Endodermal cell (in vitro differentiated cells): Measurements from ENCODE around the gene RPTOR. TPM values are rescaled to one million over a fixed set of nuclear protein-coding genes. Genes with fewer than 3 reads are reported as not detected.

Experiments
- DNase-seq: peaks from one replicate; pipeline ENCODE4 v3.0.0-alpha.2; 2017
- H3K27ac ChIP-seq: 2 replicates; pipeline ENCODE4 v1.5.1; 2013; ENCODE audit warnings: mild to moderate bottlenecking, low read depth, low read length, moderate library complexity
- H3K27me3 ChIP-seq: 2 replicates; pipeline ENCODE4 v1.6.1; 2013; ENCODE audit warnings: mild to moderate bottlenecking, low read length, moderate library complexity; ENCODE audit not compliant: insufficient read depth, control insufficient read depth, poor library complexity, severe bottlenecking
- H3K36me3 ChIP-seq: 2 replicates; pipeline ENCODE4 v1.7.0; 2013; ENCODE audit warnings: mild to moderate bottlenecking, low read length, moderate library complexity; ENCODE audit not compliant: control insufficient read depth, insufficient read depth
- H3K4me1 ChIP-seq: one replicate; pipeline ENCODE4 v1.7.0; 2013; ENCODE audit warnings: low read length; ENCODE audit not compliant: control insufficient read depth, insufficient read depth
- H3K4me3 ChIP-seq: 2 replicates; pipeline ENCODE4 v1.5.1; 2013; ENCODE audit warnings: mild to moderate bottlenecking, low read length, moderate library complexity
- H3K9ac ChIP-seq: 2 replicates; pipeline ENCODE4 v1.6.1; 2013; ENCODE audit warnings: mild to moderate bottlenecking, low read length, moderate library complexity; ENCODE audit not compliant: poor library complexity, severe bottlenecking; ENCODE audit errors: extremely low read depth
- H3K9me3 ChIP-seq: 2 replicates; pipeline ENCODE4 v1.6.1; 2013; ENCODE audit warnings: mild to moderate bottlenecking, low read length, moderate library complexity; ENCODE audit not compliant: control insufficient read depth
- H3K27ac Mint-ChIP-seq: 2 replicates; pipeline ENCODE4 v1.8.0; 2020; ENCODE audit warnings: mixed read lengths
- H3K27me3 Mint-ChIP-seq: 2 replicates; pipeline ENCODE4 v1.8.0; 2021; ENCODE audit warnings: mild to moderate bottlenecking, mixed read lengths; ENCODE audit not compliant: insufficient read depth
- H3K36me3 Mint-ChIP-seq: 2 replicates; pipeline ENCODE4 v1.8.0; 2020; ENCODE audit warnings: low read depth, mixed read lengths
- H3K4me1 Mint-ChIP-seq: 2 replicates; pipeline ENCODE4 v1.8.0; 2020; ENCODE audit warnings: mixed read lengths
- H3K4me3 Mint-ChIP-seq: 2 replicates; pipeline ENCODE4 v1.8.0; 2020; ENCODE audit warnings: mild to moderate bottlenecking, moderate library complexity, mixed read lengths
- H3K9me3 Mint-ChIP-seq: 2 replicates; pipeline ENCODE4 v1.8.0; 2020; ENCODE audit warnings: mild to moderate bottlenecking, mixed read lengths
- CTCF ChIP-seq: fragments of 200-600 bp; sonication (generic); conservative IDR thresholded peaks from 2 replicates; pipeline ENCODE4 v1.5.0; 2021; ENCODE audit warnings: antibody characterized with exemption, mild to moderate bottlenecking
- WGBS, 2 experiments: methylation state at CpG; one replicate each; pipeline versions ENCODE4 v1.1.5 to v1.1.7; 2013; ENCODE audit warnings: missing lambda C conversion rate in 2 of 2, mixed read lengths in 1 of 2; ENCODE audit not compliant: insufficient coverage in 1 of 2, insufficient read length in 1 of 2; 5-methylcytosine and 5-hydroxymethylcytosine counted together
- total RNA-seq, 2 donors: library from RNA; stranded (reverse); fragmentation: NEBNext Ultra II Directional in 1 of 2; extraction: Animal tissue kit (Norgen Biotek cat#: 25700) in 1 of 2; gene quantifications; 2 replicates in 1 of 2; 3 replicates in 1 of 2; pipeline ENCODE4 v1.2.1, GENCODE V29; 2021

The RPTOR gene
- total RNA-seq, 2 donors from 2014 or later, result 45.1 to 53.4 TPM

GRCh38 chr17:80948976-80949450 lies 404.4 kb downstream of the RPTOR start:
- Mint-ChIP-seq H3K9me3 (peaks cover 2% of the 10 kb centered on the region), H3K27ac (no peak overlapping the region), H3K36me3 (peaks cover 40% of the 10 kb centered on the region), H3K27me3 (no peaks in the 10 kb centered on the region), H3K4me1 (no peaks in the 10 kb centered on the region), H3K4me3 (no peak overlapping the region)
- no peaks in the 10 kb centered on the region for H3K4me1 ChIP-seq
- H3K27ac ChIP-seq, result no peak overlapping the region
- 91 to 96% methylated on average over 9 to 16 of the region's 16 CpGs for WGBS, 2 experiments
- H3K27me3 ChIP-seq, result no peaks in the 10 kb centered on the region
- TF ChIP-seq CTCF, result no peak
- H3K9me3 ChIP-seq, result no peaks in the 10 kb centered on the region
- DNase-seq, result no peak
- H3K4me3 ChIP-seq, result no peak overlapping the region
- H3K36me3 ChIP-seq, result peaks cover 21% of the 10 kb centered on the region
- H3K9ac ChIP-seq, result no peak overlapping the region

GRCh38 chr17:80949451-80950421 lies 405.1 kb downstream of the RPTOR start:
- peak; percentile 81 for DNase-seq
- peak; percentile 59 for TF ChIP-seq CTCF
- H3K4me3 ChIP-seq, result no peak overlapping the region
- no peaks in the 10 kb centered on the region for H3K4me1 Mint-ChIP-seq
- no peak overlapping the region for H3K9ac ChIP-seq
- H3K4me3 Mint-ChIP-seq, result no peak overlapping the region
- no peaks in the 10 kb centered on the region for H3K9me3 ChIP-seq
- no peaks in the 10 kb centered on the region for H3K27me3 ChIP-seq
- no peaks in the 10 kb centered on the region for H3K4me1 ChIP-seq
- H3K36me3 ChIP-seq, result peaks cover 21% of the 10 kb centered on the region
- peaks cover 36% of the 10 kb centered on the region for H3K36me3 Mint-ChIP-seq
- no peaks in the 10 kb centered on the region for H3K27me3 Mint-ChIP-seq
- no peak overlapping the region for H3K27ac ChIP-seq
- peaks cover 2% of the 10 kb centered on the region for H3K9me3 Mint-ChIP-seq
- peak overlapping the region; percentile 39 for H3K27ac Mint-ChIP-seq
- WGBS, 2 experiments, result 92 to 94% methylated on average over 38 to 44 of the region's 44 CpGs

- H3K9ac ChIP-seq, result no peak overlapping the region
- Mint-ChIP-seq H3K36me3 (peaks cover 39% of the 10 kb centered on the region), H3K27ac (peak overlapping the region; percentile 39), H3K9me3 (peaks cover 2% of the 10 kb centered on the region), H3K4me1 (no peaks in the 10 kb centered on the region), H3K4me3 (no peak overlapping the region), H3K27me3 (no peaks in the 10 kb centered on the region)
- H3K4me1 ChIP-seq, result no peaks in the 10 kb centered on the region
- H3K9me3 ChIP-seq, result no peaks in the 10 kb centered on the region
- no peaks in the 10 kb centered on the region for H3K27me3 ChIP-seq
- 95% methylated on average over 11 to 17 of the region's 17 CpGs for WGBS, 2 experiments
- H3K36me3 ChIP-seq, result peaks cover 21% of the 10 kb centered on the region
- no peak overlapping the region for H3K27ac ChIP-seq
- no peak for DNase-seq
- TF ChIP-seq CTCF, result no peak
- H3K4me3 ChIP-seq, result no peak overlapping the region
Measured at GRCh38 chr17:80950466-80951120, 406.0 kb downstream of the RPTOR start.
